NCI-H748 (cell line): ENCODE data around the gene ZNF273.
"Not testable (repeated sequence)": the region's sequence is repeated elsewhere in the genome, so short reads cannot be mapped to it uniquely, and the experiment has no call there.

Experiments used
- DNase-seq: peaks from one replicate; lab custom pipeline; 2025; ENCODE audit not compliant: unreplicated experiment; lab: John Stamatoyannopoulos, UW

The ZNF273 gene

DNA sequence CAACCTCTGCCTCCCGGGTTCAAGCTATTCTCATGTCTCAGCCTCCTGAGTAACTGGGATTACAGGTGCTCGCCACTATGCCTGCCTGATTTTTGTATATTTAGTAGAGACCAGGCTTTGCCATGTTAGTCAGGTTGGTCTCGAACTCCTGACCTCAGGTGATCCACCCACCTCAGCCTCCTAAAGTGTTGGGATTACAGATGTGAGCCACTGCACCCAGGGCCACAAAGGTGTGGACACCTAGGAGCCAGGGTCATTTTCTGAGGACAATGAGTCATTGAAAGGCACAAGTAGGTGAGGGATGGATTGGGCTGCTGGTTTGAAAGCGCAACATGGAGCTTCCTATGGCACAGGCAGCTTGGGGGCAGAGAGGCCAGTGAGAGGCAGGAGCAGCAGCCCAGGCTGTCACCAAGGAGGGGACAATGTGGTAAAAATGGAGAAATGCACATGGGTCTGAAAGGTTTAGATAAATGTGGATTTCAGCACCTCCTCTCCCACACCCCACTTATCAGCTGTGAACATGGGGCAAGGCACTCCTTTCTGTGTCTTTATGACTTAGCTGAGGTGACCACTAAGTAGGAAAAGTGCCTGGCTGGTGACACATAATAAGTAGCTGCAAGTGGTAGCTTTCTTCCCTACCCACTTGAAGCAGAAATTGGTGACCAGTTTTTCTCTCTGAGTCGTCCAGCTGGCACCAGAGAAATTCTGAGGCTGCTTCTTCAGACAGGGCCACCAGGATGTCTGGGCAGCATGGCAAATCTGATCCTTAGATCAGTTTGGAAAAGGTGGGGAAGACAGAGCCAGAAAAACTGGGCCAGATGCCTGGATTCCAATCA lies 41.8 kb downstream of the ZNF273 start:
- not testable (repeated sequence) for DNase-seq

GRCh38 chr7:64945503-64946175 lies 42.6 kb downstream of the ZNF273 start:
- DNase-seq = no peak

DNA sequence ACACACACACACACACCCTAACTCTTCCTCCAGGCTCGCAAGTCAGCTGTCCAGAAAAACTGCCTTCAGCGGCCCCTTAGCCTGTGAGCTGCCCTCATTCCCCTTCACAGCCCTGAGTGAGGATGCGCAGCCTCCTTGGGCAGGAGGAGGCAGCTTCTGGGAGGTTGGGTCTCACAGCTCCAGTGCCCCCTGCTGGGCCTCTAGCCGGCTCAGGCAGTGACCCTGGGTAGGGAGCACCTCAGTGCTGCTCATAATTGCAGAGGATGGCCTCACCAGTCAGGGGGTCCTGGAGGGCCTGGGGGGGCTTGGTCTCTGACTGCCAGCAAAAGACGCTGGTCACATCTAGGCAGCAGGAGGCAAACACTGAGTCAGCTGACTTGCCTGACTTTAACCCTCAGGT lies 43.7 kb downstream of the ZNF273 start:
- peak; percentile 55 for DNase-seq

GRCh38 chr7:64947252-64948000 lies 44.4 kb downstream of the ZNF273 start:
- DNase-seq = peak; percentile 43

GRCh38 chr7:64948774-64949173 lies 45.7 kb downstream of the ZNF273 start:
- not testable (repeated sequence) for DNase-seq

DNA sequence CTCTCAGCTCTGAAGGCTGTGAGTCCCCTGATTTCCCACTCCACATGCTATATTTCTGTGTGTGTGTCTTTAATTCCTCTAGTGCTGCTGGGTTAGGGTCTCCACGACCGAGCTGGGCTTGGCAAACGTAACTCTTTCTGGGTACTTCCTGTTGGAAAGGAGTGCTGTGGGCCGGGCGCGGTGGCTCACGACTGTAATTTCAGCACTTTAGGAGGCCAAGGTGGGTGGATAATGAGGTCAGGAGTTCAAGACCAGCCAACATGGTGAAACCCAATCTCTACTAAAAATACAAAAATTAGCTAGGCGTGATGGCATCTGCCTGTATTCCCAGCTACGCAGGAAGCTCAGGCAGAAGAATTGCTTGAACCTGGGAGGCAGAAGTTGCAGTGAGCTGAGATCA lies 47.6 kb downstream of the ZNF273 start:
- DNase-seq = not testable (repeated sequence)

GRCh38 chr7:64951250-64951848 lies 48.3 kb downstream of the ZNF273 start:
- DNase-seq = peak; percentile 69

GRCh38 chr7:64959072-64959747 lies 56.1 kb downstream of the ZNF273 start:
- peak; percentile 86 for DNase-seq

GRCh38 chr7:64965594-64965993 lies 62.5 kb downstream of the ZNF273 start:
- peak; percentile 44 for DNase-seq

DNA sequence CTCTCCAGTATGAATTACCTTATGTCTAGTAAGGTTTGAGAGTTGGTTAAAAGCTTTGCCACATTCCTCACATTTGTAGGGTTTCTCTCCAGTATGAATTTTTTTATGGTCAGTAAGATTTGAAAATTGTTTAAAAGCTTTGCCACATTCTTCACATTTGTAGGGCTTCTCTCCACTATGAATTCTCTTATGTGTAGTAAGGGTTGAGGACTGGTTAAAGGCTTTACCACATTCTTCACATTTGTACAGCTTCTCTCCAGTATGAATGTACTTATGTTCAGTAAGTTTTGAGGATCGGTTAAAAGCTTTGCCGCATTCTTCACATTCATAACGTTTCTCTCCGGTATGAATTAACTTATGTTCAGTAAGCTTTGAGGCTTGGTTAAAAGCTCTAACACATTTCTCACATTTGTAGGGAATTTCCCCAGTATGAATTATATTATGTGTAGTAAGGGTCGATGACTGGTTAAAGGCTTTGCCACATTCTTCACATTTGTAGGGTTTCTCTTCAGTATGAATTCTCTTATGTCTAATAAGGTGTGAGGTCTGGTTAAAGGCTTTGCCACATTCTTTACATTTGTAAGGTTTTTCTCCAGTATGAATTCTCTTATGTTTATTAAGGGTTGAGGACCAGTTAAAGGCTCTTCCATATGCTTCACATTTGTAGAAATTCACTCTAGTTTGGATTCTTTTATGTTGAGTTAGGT lies 75.6 kb downstream of the ZNF273 start:
- no peak for DNase-seq
